AG08395 (cell line): ENCODE results near the gene PSMB3.

Experiments
- DNase-seq: peaks from one replicate; pipeline ENCODE4 v3.0.0; 2012; ENCODE audit warnings: mixed read lengths, low spot score

Gene PSMB3

GRCh38 chr17:38733982-38734973 is 18.3 kb upstream of the PSMB3 start:
- no peak for DNase-seq

- DNase-seq = peak; percentile 76
Measured at GRCh38 chr17:38735161-38735997, 17.2 kb upstream of the PSMB3 start.

GRCh38 chr17:38738007-38738662 is 14.4 kb upstream of the PSMB3 start:
- no peak for DNase-seq

- DNase-seq = no peak
Measured at GRCh38 chr17:38738686-38739085, 13.9 kb upstream of the PSMB3 start.

GRCh38 chr17:38739305-38739704 is 13.2 kb upstream of the PSMB3 start:
- no peak for DNase-seq

- DNase-seq = no peak
Measured at GRCh38 chr17:38740044-38740443, 12.5 kb upstream of the PSMB3 start.

- no peak for DNase-seq
Measured at GRCh38 chr17:38740806-38741205, 11.7 kb upstream of the PSMB3 start.

GRCh38 chr17:38741461-38741860 is 11.1 kb upstream of the PSMB3 start:
- no peak for DNase-seq

GRCh38 chr17:38741921-38742410 is 10.6 kb upstream of the PSMB3 start:
- peak; percentile 40 for DNase-seq

GRCh38 chr17:38742411-38743308 is 9.9 kb upstream of the PSMB3 start:
- DNase-seq = peak; percentile 77

GRCh38 chr17:38743556-38744171 is 8.9 kb upstream of the PSMB3 start:
- no peak for DNase-seq

- no peak for DNase-seq
Measured at GRCh38 chr17:38745545-38745944, 7.0 kb upstream of the PSMB3 start.

- DNase-seq = no peak
Measured at GRCh38 chr17:38746004-38746848, 6.3 kb upstream of the PSMB3 start.

GRCh38 chr17:38746849-38747462 is 5.6 kb upstream of the PSMB3 start:
- no peak for DNase-seq

- DNase-seq = peak; percentile 30
Measured at GRCh38 chr17:38747463-38748148, 4.9 kb upstream of the PSMB3 start.

GRCh38 chr17:38748149-38748891 is 4.2 kb upstream of the PSMB3 start, which contains the start of gene PCGF2:
Gene PCGF2 (minus strand): TSS chr17:38748336. CDS start chr17:38740402, 7,934 bp downstream.
- peak; percentile 82 for DNase-seq

GRCh38 chr17:38748892-38749222 is 3.7 kb upstream of the PSMB3 start:
- no peak for DNase-seq
